Ectodermal cell (in vitro differentiated cells): ENCODE results near the gene DRAP1.

Experiments used
- H3K27ac ChIP-seq: 2 replicates; pipeline ENCODE4 v1.7.0; 2013; ENCODE audit warnings: mild to moderate bottlenecking, low read depth, low read length; ENCODE audit not compliant: insufficient read depth, poor library complexity, severe bottlenecking
- H3K27me3 ChIP-seq: 2 replicates; pipeline ENCODE4 v1.7.0; 2013; ENCODE audit warnings: mild to moderate bottlenecking, low read length; ENCODE audit not compliant: insufficient read depth, control insufficient read depth, poor library complexity, severe bottlenecking
- H3K36me3 ChIP-seq: one replicate; pipeline ENCODE4 v1.7.0; 2013; ENCODE audit warnings: low read length; ENCODE audit not compliant: control insufficient read depth, insufficient read depth
- H3K4me1 ChIP-seq: one replicate; pipeline ENCODE4 v1.7.0; 2013; ENCODE audit warnings: low read length; ENCODE audit not compliant: control insufficient read depth, insufficient read depth
- H3K4me3 ChIP-seq: 2 replicates; pipeline ENCODE4 v1.7.0; 2013; ENCODE audit warnings: low read depth, low read length, control low read depth; ENCODE audit not compliant: insufficient read depth
- H3K9me3 ChIP-seq: 2 replicates; pipeline ENCODE4 v1.7.0; 2013; ENCODE audit warnings: mild to moderate bottlenecking, low read length, moderate library complexity; ENCODE audit not compliant: control insufficient read depth
- WGBS, 2 experiments: methylation state at CpG; one replicate each; pipeline ENCODE4 v1.1.7; 2013; ENCODE audit warnings: missing lambda C conversion rate in 2 of 2; 5-methylcytosine and 5-hydroxymethylcytosine counted together

DRAP1 gene

GRCh38 chr11:65880027-65880426 is 39.2 kb upstream of the DRAP1 start:
- H3K9me3 ChIP-seq, result no peaks in the 10 kb centered on the region
- H3K27ac ChIP-seq, result no peak overlapping the region
- no peaks in the 10 kb centered on the region for H3K27me3 ChIP-seq
- no peak overlapping the region for H3K4me3 ChIP-seq
- peaks cover 3% of the 10 kb centered on the region for H3K4me1 ChIP-seq
- H3K36me3 ChIP-seq, result peaks cover 19% of the 10 kb centered on the region
- 90 to 91% methylated on average over 7 of the region's 7 CpGs for WGBS, 2 experiments

- Histone ChIP-seq H3K9me3 (no peaks in the 10 kb centered on the region), H3K27me3 (no peaks in the 10 kb centered on the region), H3K4me1 (peaks cover 3% of the 10 kb centered on the region), H3K4me3 (no peak overlapping the region), H3K36me3 (peaks cover 19% of the 10 kb centered on the region), H3K27ac (no peak overlapping the region)
- 92% methylated on average over 7 of the region's 7 CpGs for WGBS, 2 experiments
Observed at GRCh38 chr11:65880844-65881421, 38.3 kb upstream of the DRAP1 start.

- no peak overlapping the region for H3K4me3 ChIP-seq
- no peaks in the 10 kb centered on the region for H3K27me3 ChIP-seq
- peaks cover 22% of the 10 kb centered on the region for H3K36me3 ChIP-seq
- no peak overlapping the region for H3K27ac ChIP-seq
- H3K9me3 ChIP-seq, result no peaks in the 10 kb centered on the region
- WGBS, 2 experiments, result 95 to 97% methylated on average over 30 of the region's 30 CpGs
- H3K4me1 ChIP-seq, result peaks cover 6% of the 10 kb centered on the region
Observed at GRCh38 chr11:65882120-65883057, 36.8 kb upstream of the DRAP1 start.

- H3K4me1 ChIP-seq, result peaks cover 10% of the 10 kb centered on the region
- H3K27ac ChIP-seq, result no peak overlapping the region
- WGBS, 2 experiments, result 96 to 98% methylated on average over 12 to 13 of the region's 13 CpGs
- H3K36me3 ChIP-seq, result peaks cover 22% of the 10 kb centered on the region
- no peaks in the 10 kb centered on the region for H3K27me3 ChIP-seq
- no peak overlapping the region for H3K4me3 ChIP-seq
- no peaks in the 10 kb centered on the region for H3K9me3 ChIP-seq
Observed at GRCh38 chr11:65883058-65883761, 36.0 kb upstream of the DRAP1 start.

GRCh38 chr11:65883786-65884715 is 35.2 kb upstream of the DRAP1 start:
- H3K36me3 ChIP-seq, result peaks cover 22% of the 10 kb centered on the region
- 92 to 94% methylated on average over 28 of the region's 28 CpGs for WGBS, 2 experiments

GRCh38 chr11:65884716-65885092 is 34.5 kb upstream of the DRAP1 start:
- H3K27me3 ChIP-seq, result peaks cover 11% of the 10 kb centered on the region
- peaks cover 22% of the 10 kb centered on the region for H3K36me3 ChIP-seq
- H3K4me3 ChIP-seq, result no peak overlapping the region
- 36 to 37% methylated on average over 9 of the region's 9 CpGs for WGBS, 2 experiments
- peaks cover 18% of the 10 kb centered on the region for H3K4me1 ChIP-seq
- no peak overlapping the region for H3K27ac ChIP-seq
- H3K9me3 ChIP-seq, result no peaks in the 10 kb centered on the region

More at GRCh38 chr11:65883786-65884715, 35.2 kb upstream of the DRAP1 start:
- Histone ChIP-seq H3K27ac (no peak overlapping the region), H3K4me3 (no peak overlapping the region), H3K9me3 (no peaks in the 10 kb centered on the region), H3K4me1 (peaks cover 12% of the 10 kb centered on the region), H3K27me3 (peaks cover 4% of the 10 kb centered on the region)

- H3K27me3 ChIP-seq, result peaks cover 16% of the 10 kb centered on the region
- H3K27ac ChIP-seq, result no peak overlapping the region
- no peaks in the 10 kb centered on the region for H3K9me3 ChIP-seq
- H3K4me3 ChIP-seq, result no peak overlapping the region
- H3K4me1 ChIP-seq, result peaks cover 24% of the 10 kb centered on the region
- WGBS, 2 experiments, result 93 to 97% methylated on average over 7 of the region's 7 CpGs
- peaks cover 22% of the 10 kb centered on the region for H3K36me3 ChIP-seq
Observed at GRCh38 chr11:65885231-65885630, 34.0 kb upstream of the DRAP1 start.

- 94% methylated on average over 12 of the region's 12 CpGs for WGBS, 2 experiments
- peaks cover 17% of the 10 kb centered on the region for H3K27me3 ChIP-seq
- no peaks in the 10 kb centered on the region for H3K9me3 ChIP-seq
- H3K36me3 ChIP-seq, result peaks cover 22% of the 10 kb centered on the region
- H3K4me1 ChIP-seq, result peaks cover 24% of the 10 kb centered on the region
- no peak overlapping the region for H3K4me3 ChIP-seq
- no peak overlapping the region for H3K27ac ChIP-seq
Observed at GRCh38 chr11:65885808-65886536, 33.3 kb upstream of the DRAP1 start.
